Fibroblast of pulmonary artery (primary cell): ENCODE results near the gene DVL3.

Experiments
- DNase-seq: peaks from one replicate; pipeline ENCODE4 v3.0.0-alpha.2; 2010; ENCODE audit warnings: low read depth
- H3K4me3 ChIP-seq: replicated peaks from 2 replicates; pipeline ENCODE4 v1.5.1; 2011; ENCODE audit warnings: low read depth, mild to moderate bottlenecking, control low read depth, low read length, moderate library complexity
- CTCF ChIP-seq: IDR thresholded peaks from 2 replicates; pipeline ENCODE4 v1.5.1; 2011; ENCODE audit warnings: mild to moderate bottlenecking, control low read depth, low read length, inconsistent platforms; ENCODE audit errors: missing control alignments

DVL3 gene

DNA sequence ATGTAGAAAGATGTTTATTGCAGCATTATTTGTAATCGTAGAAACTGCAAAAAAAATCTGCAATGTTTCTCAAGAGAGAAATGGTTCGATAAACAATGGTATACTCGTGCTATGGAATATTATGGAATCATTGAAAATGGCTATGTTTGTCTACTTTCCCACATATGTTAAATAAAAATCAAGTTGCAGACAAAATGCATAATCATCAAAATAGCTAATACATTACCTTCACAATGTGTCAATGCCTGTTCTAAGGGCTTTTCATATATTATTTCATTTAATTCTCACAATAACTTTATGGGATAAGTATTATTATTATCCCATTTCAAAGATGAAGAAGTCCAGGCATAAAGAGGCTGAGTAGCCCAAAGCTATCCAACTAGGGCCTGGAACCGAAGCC is 22.2 kb upstream of the DVL3 start:
- DNase-seq: no peak
- no peak for TF ChIP-seq CTCF
- H3K4me3 ChIP-seq: no peak overlapping the region

GRCh38 chr3:184133840-184134745 is 21.1 kb upstream of the DVL3 start:
- TF ChIP-seq CTCF: no peak
- peak; percentile 84 for DNase-seq
- H3K4me3 ChIP-seq: peak overlapping the region; percentile 90

DNA sequence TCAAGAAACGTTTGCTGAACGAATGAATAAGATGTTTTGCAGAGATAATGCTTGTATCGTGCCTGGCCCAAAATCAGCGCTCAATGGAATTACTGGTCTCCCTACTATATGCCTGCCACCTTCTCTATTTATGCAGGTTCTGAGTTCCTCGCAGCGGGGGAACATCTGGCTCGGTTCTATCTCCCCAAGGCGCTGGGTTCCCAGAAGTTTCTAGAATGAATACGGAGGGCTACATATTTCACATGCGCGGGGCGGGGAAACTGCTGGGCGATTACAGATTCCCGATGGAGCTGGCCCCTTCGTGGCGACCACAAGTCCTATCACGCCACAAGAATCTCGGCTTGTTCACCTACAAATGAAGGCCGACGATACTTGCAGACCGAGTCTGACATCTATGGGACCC is 20.4 kb upstream of the DVL3 start:
- no peak for TF ChIP-seq CTCF
- no peak for DNase-seq

DNA sequence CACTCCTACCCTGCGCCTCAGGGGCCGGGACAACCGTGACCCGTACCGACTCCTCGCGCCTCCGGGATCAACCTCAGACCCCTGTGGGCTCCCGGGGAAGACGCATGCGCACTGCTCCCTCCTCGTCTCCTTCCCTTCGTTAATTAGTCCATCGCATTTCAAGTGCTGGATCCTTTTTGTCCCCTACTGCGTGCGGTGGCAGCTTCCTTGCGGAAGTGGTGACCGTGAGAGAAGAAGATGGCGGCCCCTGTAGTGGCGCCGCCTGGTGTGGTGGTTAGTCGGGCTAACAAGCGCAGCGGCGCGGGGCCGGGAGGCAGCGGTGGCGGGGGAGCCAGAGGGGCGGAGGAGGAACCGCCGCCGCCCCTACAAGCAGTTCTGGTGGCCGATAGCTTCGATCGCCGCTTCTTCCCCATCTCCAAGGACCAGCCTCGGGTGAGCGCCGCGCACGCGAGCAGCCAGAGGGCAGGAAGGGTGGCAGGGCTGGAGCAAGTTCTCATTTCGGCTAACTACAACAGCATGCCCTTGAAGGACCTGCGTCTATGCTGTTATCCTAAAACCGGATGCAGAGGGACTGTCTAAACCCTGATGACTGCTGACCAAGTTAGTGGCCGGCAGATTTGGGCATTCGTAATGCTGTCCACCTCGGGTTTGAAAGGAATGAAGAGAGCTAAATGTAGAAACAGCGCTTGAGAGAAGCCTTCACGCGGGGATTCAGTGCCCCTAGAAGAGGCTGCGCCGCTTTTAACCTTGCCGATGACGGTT is 19.8 kb upstream of the DVL3 start, which contains the start of gene EIF2B5:
Gene EIF2B5 (plus strand): TSS at position 210 of the 762 bp plus-strand sequence. CDS start 28 bp downstream, at position 238.
- TF ChIP-seq CTCF: peak; percentile 23
- peak within 1 kb of the TSS; percentile 90 for H3K4me3 ChIP-seq
- DNase-seq: peak; percentile 94

More for the DNA sequence above, 20.4 kb upstream of the DVL3 start:
- peak overlapping the region; percentile 90 for H3K4me3 ChIP-seq

DNA sequence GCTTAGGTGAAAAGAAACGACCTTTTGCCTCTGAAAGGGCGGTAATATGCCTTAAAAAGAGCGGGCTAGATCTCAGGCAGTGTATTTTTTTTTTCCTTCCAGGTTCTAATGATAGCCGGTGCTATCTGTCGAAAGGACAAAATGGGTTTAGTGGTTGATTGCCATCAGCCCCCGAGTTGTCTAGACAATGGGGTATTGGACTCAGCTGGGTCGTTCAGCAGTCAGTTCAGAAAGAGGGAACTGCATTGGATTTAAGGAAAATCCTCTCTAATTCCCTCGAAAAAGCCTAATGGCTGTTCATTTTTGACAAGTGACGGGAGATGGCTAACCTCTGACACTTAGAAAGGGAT is 19.3 kb upstream of the DVL3 start:
- no peak for DNase-seq
- H3K4me3 ChIP-seq: peak overlapping the region; percentile 90
- TF ChIP-seq CTCF: no peak

DNA sequence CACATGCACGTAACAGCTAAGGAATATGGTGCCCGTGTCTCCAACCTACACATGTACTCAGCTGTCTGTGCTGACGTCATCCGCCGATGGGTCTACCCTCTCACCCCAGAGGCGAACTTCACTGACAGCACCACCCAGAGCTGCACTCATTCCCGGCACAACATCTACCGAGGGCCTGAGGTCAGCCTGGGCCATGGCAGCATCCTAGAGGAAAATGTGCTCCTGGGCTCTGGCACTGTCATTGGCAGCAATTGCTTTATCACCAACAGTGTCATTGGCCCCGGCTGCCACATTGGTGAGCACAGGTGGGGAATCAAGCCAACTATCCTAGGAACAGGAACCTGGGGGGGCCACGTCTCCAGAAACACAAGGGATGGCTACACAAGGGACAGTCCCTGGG is 14.7 kb upstream of the DVL3 start:
- no peak overlapping the region for H3K4me3 ChIP-seq
- no peak for DNase-seq
- TF ChIP-seq CTCF: no peak
